Activated CD8-positive, alpha-beta T cell treated with anti-CD3 and anti-CD28 coated beads, Interleukin-2, amount 10 ng/mL, durations not matched to agents 7 days and 5 days (primary cell): ENCODE data around the gene MUC6. TPM values are rescaled to one million over a fixed set of nuclear protein-coding genes. Genes with fewer than 3 reads are reported as not detected.
A peak's percentile ranks its signal among the peaks of the same experiment; 100 is the strongest.

Experiments used
- ATAC-seq: fragments of 150-1000 bp; cut with Tn5 transposase; one replicate; pipeline ENCODE4 v1.10.0; 2021; ENCODE audit warnings: moderate library complexity
- CTCF ChIA-PET: fragments of 350-600 bp; sonication (Branson Sonifier 250); formaldehyde crosslinking; loops from one replicate; lab custom pipeline; 2021; ENCODE audit warnings: antibody characterized with exemption; lab: Charles Lee
- POLR2A ChIA-PET: fragments of 350-600 bp; sonication (Branson Sonifier 250); formaldehyde crosslinking; loops from one replicate; lab custom pipeline; 2021; ENCODE audit warnings: antibody characterized with exemption; lab: Charles Lee
- DNase-seq: peaks from one replicate; pipeline ENCODE4 v3.0.0-alpha.2; 2020
- H3K27ac Mint-ChIP-seq: one replicate; pipeline ENCODE4 v1.8.0; 2021; ENCODE audit warnings: mild to moderate bottlenecking, mixed read lengths
- H3K27me3 Mint-ChIP-seq: one replicate; pipeline ENCODE4 v1.8.0; 2021; ENCODE audit warnings: low read depth, mixed read lengths
- H3K36me3 Mint-ChIP-seq: one replicate; pipeline ENCODE4 v1.8.0; 2021; ENCODE audit warnings: low read depth, mixed read lengths
- H3K4me1 Mint-ChIP-seq: one replicate; pipeline ENCODE4 v1.8.0; 2021; ENCODE audit warnings: low read depth, mixed read lengths
- H3K4me3 Mint-ChIP-seq: one replicate; pipeline ENCODE4 v1.8.0; 2021; ENCODE audit warnings: mild to moderate bottlenecking, mixed read lengths
- H3K9me3 Mint-ChIP-seq: one replicate; pipeline ENCODE4 v1.8.0; 2022; ENCODE audit warnings: mixed read lengths; ENCODE audit not compliant: insufficient read depth
- total RNA-seq, 2 experiments: library from RNA; stranded (reverse); gene quantifications; one replicate each; pipeline ENCODE4 v1.2.3, GENCODE V29; 2021

The MUC6 gene
- total RNA-seq, 2 experiments from 2014 or later, result not detected

GRCh38 chr11:1000357-1001278 lies 35.9 kb downstream of the MUC6 start:
- Mint-ChIP-seq H3K27ac (no peak overlapping the region), H3K27me3 (no peaks in the 10 kb centered on the region), H3K4me3 (no peak overlapping the region), H3K4me1 (peaks cover 7% of the 10 kb centered on the region), H3K9me3 (no peaks in the 10 kb centered on the region), H3K36me3 (peaks cover 14% of the 10 kb centered on the region)
- ChIA-PET CTCF (no interaction called here), POLR2A (no interaction called here)
- ATAC-seq (no peak), DNase-seq (no peak)

GRCh38 chr11:999009-999408 lies 37.5 kb downstream of the MUC6 start:
- Mint-ChIP-seq H3K4me1 (peaks cover 10% of the 10 kb centered on the region), H3K36me3 (peaks cover 19% of the 10 kb centered on the region), H3K9me3 (no peaks in the 10 kb centered on the region), H3K27ac (no peak overlapping the region), H3K4me3 (no peak overlapping the region), H3K27me3 (no peaks in the 10 kb centered on the region)
- CTCF ChIA-PET, result no interaction called here
- POLR2A ChIA-PET, result no interaction called here
- ATAC-seq, result no peak
- no peak for DNase-seq

- POLR2A ChIA-PET, result no interaction called here
- Mint-ChIP-seq H3K4me1 (peaks cover 10% of the 10 kb centered on the region), H3K27ac (no peak overlapping the region), H3K4me3 (no peak overlapping the region), H3K36me3 (peaks cover 16% of the 10 kb centered on the region), H3K9me3 (no peaks in the 10 kb centered on the region), H3K27me3 (no peaks in the 10 kb centered on the region)
- CTCF ChIA-PET, result interaction anchor here (0.9 kb wide), 1 partner anchor 68 kb away, joined by 3 read pairs; no protein-coding TSS in a partner anchor
- ATAC-seq, result no peak
- DNase-seq, result no peak
These were observed 38.6 kb downstream of the MUC6 start for GRCh38 chr11:997907-998306.

- Mint-ChIP-seq H3K9me3 (no peaks in the 10 kb centered on the region), H3K36me3 (peaks cover 13% of the 10 kb centered on the region), H3K4me3 (no peak overlapping the region), H3K27me3 (no peaks in the 10 kb centered on the region), H3K4me1 (peaks cover 10% of the 10 kb centered on the region), H3K27ac (peak overlapping the region; percentile 80)
- ChIA-PET POLR2A (no interaction called here), CTCF (no interaction called here)
- ATAC-seq (no peak), DNase-seq (no peak)
These were observed 39.8 kb downstream of the MUC6 start for GRCh38 chr11:996681-997080.

GRCh38 chr11:995752-996420 lies 40.6 kb downstream of the MUC6 start:
- POLR2A ChIA-PET, result no interaction called here
- Mint-ChIP-seq H3K27me3 (no peaks in the 10 kb centered on the region), H3K36me3 (peaks cover 13% of the 10 kb centered on the region), H3K4me3 (no peak overlapping the region), H3K9me3 (no peaks in the 10 kb centered on the region), H3K4me1 (peaks cover 10% of the 10 kb centered on the region), H3K27ac (peak overlapping the region; percentile 81)
- no peak for DNase-seq
- CTCF ChIA-PET, result no interaction called here
- no peak for ATAC-seq

- DNase-seq (no peak), ATAC-seq (no peak)
- CTCF ChIA-PET, result no interaction called here
- POLR2A ChIA-PET, result no interaction called here
- H3K27me3 Mint-ChIP-seq, result no peaks in the 10 kb centered on the region
- H3K9me3 Mint-ChIP-seq, result no peaks in the 10 kb centered on the region
- H3K27ac Mint-ChIP-seq, result peak overlapping the region; percentile 35
- no peak overlapping the region for H3K4me3 Mint-ChIP-seq
- peaks cover 10% of the 10 kb centered on the region for H3K4me1 Mint-ChIP-seq
- H3K36me3 Mint-ChIP-seq, result peaks cover 13% of the 10 kb centered on the region
These were observed 41.3 kb downstream of the MUC6 start for GRCh38 chr11:995044-995751.

GRCh38 chr11:993632-994167 lies 42.8 kb downstream of the MUC6 start:
- CTCF ChIA-PET, result no interaction called here
- H3K4me1 Mint-ChIP-seq, result peaks cover 10% of the 10 kb centered on the region
- H3K4me3 Mint-ChIP-seq, result no peak overlapping the region
- no peak overlapping the region for H3K27ac Mint-ChIP-seq
- no peaks in the 10 kb centered on the region for H3K9me3 Mint-ChIP-seq
- H3K27me3 Mint-ChIP-seq, result no peaks in the 10 kb centered on the region
- peaks cover 14% of the 10 kb centered on the region for H3K36me3 Mint-ChIP-seq
- DNase-seq, result no peak
- no peak for ATAC-seq
- POLR2A ChIA-PET, result no interaction called here

- Mint-ChIP-seq H3K27me3 (no peaks in the 10 kb centered on the region), H3K4me1 (peaks cover 10% of the 10 kb centered on the region), H3K9me3 (no peaks in the 10 kb centered on the region), H3K4me3 (no peak overlapping the region), H3K36me3 (peaks cover 17% of the 10 kb centered on the region), H3K27ac (no peak overlapping the region)
- ChIA-PET CTCF (no interaction called here), POLR2A (no interaction called here)
- ATAC-seq (no peak), DNase-seq (no peak)
These were observed 43.9 kb downstream of the MUC6 start for GRCh38 chr11:992577-992976.

GRCh38 chr11:991711-992307 lies 44.7 kb downstream of the MUC6 start:
- Mint-ChIP-seq H3K4me1 (peaks cover 10% of the 10 kb centered on the region), H3K9me3 (no peaks in the 10 kb centered on the region), H3K27ac (no peak overlapping the region), H3K36me3 (peaks cover 17% of the 10 kb centered on the region), H3K4me3 (no peak overlapping the region), H3K27me3 (no peaks in the 10 kb centered on the region)
- no peak for DNase-seq
- POLR2A ChIA-PET, result no interaction called here
- CTCF ChIA-PET, result no interaction called here
- no peak for ATAC-seq

GRCh38 chr11:991034-991433 lies 45.5 kb downstream of the MUC6 start:
- ATAC-seq (no peak), DNase-seq (no peak)
- Mint-ChIP-seq H3K4me3 (no peak overlapping the region), H3K27ac (no peak overlapping the region), H3K27me3 (no peaks in the 10 kb centered on the region), H3K4me1 (peaks cover 7% of the 10 kb centered on the region), H3K36me3 (peaks cover 15% of the 10 kb centered on the region), H3K9me3 (no peaks in the 10 kb centered on the region)
- CTCF ChIA-PET, result no interaction called here
- POLR2A ChIA-PET, result no interaction called here

- H3K27me3 Mint-ChIP-seq, result no peaks in the 10 kb centered on the region
- H3K4me1 Mint-ChIP-seq, result peaks cover 2% of the 10 kb centered on the region
- ATAC-seq (no peak), DNase-seq (no peak)
- no peak overlapping the region for H3K4me3 Mint-ChIP-seq
- ChIA-PET CTCF (no interaction called here), POLR2A (no interaction called here)
- no peaks in the 10 kb centered on the region for H3K9me3 Mint-ChIP-seq
- no peak overlapping the region for H3K27ac Mint-ChIP-seq
- peaks cover 13% of the 10 kb centered on the region for H3K36me3 Mint-ChIP-seq
These were observed 46.4 kb downstream of the MUC6 start for GRCh38 chr11:990101-990500.
